HG03378 (cell line): ENCODE measurements around the gene LIM2.

Experiments
- ATAC-seq: cut with Tn5 transposase; IDR thresholded peaks from one replicate; pipeline ENCODE4 v1.9.1; 2021; ENCODE audit warnings: mild to moderate bottlenecking, moderate library complexity; ENCODE audit not compliant: unreplicated experiment

LIM2 gene

GRCh38 chr19:51341066-51341465, 46.7 kb downstream of the LIM2 start:
- no peak for ATAC-seq

- ATAC-seq = no peak
These were observed 47.8 kb downstream of the LIM2 start for GRCh38 chr19:51339687-51340656.

- ATAC-seq = no peak
These were observed 48.5 kb downstream of the LIM2 start for GRCh38 chr19:51339313-51339686.

GRCh38 chr19:51338563-51339312, 49.0 kb downstream of the LIM2 start:
- ATAC-seq = peak; percentile 47

GRCh38 chr19:51337861-51338562, 49.8 kb downstream of the LIM2 start:
- no peak for ATAC-seq

- ATAC-seq = no peak
These were observed 50.5 kb downstream of the LIM2 start for GRCh38 chr19:51337141-51337860.

GRCh38 chr19:51333836-51334460, 53.8 kb downstream of the LIM2 start:
- no peak for ATAC-seq

GRCh38 chr19:51331716-51332115, 56.1 kb downstream of the LIM2 start:
- no peak for ATAC-seq

- ATAC-seq = no peak
These were observed 56.6 kb downstream of the LIM2 start for GRCh38 chr19:51331193-51331592.

- ATAC-seq = no peak
These were observed 57.4 kb downstream of the LIM2 start for GRCh38 chr19:51330366-51330765.
